Measurements from ENCODE around the gene FLRT2.

The FLRT2 gene

GRCh38 chr14:85660243-85660922, 130.4 kb downstream of the FLRT2 start:
- Mint-ChIP-seq H3K36me3 (ENCODE audit: low read depth) (no peaks in the 10 kb centered on the region), H3K9me3 (no peaks in the 10 kb centered on the region), H3K27me3 (no peaks in the 10 kb centered on the region), H3K4me3 (no peak overlapping the region), H3K27ac (no peak overlapping the region), H3K4me1 (ENCODE audit: low read depth) (no peaks in the 10 kb centered on the region)
- DNase-seq: no peak

DNA sequence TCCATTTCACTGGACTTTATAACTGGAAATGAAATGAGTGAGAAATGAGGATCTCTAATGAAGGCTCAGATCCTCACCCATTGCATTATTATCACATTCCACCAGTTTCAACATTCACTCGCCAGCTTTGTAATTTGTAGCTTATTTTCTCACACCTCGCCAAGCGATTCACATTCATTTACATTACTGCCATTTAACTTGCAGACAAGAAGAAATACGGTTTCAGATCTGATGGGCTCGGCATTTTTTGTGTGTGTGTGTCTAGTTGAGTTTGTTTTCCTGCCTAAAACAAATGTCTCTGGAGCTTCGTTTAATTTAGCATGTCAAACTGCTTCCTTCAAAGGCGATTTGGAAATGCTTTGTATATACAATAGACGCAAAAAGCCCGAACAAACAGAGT, 132.2 kb downstream of the FLRT2 start:
- Mint-ChIP-seq H3K4me1 (ENCODE audit: low read depth) (no peaks in the 10 kb centered on the region), H3K36me3 (ENCODE audit: low read depth) (no peaks in the 10 kb centered on the region), H3K27me3 (no peaks in the 10 kb centered on the region), H3K9me3 (no peaks in the 10 kb centered on the region), H3K4me3 (no peak overlapping the region), H3K27ac (no peak overlapping the region)
- DNase-seq: no peak

- no peak for DNase-seq
- H3K4me3 Mint-ChIP-seq: no peak overlapping the region
These were observed 133.3 kb downstream of the FLRT2 start for GRCh38 chr14:85663256-85663655.

DNA sequence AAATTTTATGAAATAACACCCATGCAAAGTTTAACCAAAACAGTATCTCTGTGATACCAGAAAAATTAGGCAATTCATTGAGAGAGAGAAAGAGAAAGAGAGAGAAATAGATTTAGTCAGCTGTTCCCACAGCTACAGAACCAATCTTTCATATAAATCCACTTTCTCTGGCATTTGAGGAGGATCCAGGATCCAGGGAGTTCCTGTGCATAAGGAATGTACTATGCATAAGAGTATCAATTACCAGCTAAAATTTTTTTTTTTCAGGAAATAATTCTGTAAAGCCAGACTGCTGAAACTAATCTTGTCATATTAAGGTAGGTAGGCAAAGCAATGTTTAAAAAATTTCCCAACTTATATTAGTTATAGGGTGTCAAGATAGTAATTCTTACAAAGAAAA, 133.7 kb downstream of the FLRT2 start:
- DNase-seq: no peak
- Mint-ChIP-seq H3K27me3 (no peaks in the 10 kb centered on the region), H3K36me3 (ENCODE audit: low read depth) (no peaks in the 10 kb centered on the region), H3K27ac (no peak overlapping the region), H3K4me1 (ENCODE audit: low read depth) (no peaks in the 10 kb centered on the region), H3K4me3 (no peak overlapping the region), H3K9me3 (no peaks in the 10 kb centered on the region)

More at GRCh38 chr14:85663256-85663655, 133.3 kb downstream of the FLRT2 start:
- Mint-ChIP-seq H3K9me3 (no peaks in the 10 kb centered on the region), H3K36me3 (ENCODE audit: low read depth) (no peaks in the 10 kb centered on the region), H3K4me1 (ENCODE audit: low read depth) (no peaks in the 10 kb centered on the region), H3K27me3 (no peaks in the 10 kb centered on the region), H3K27ac (no peak overlapping the region)

- no peak for DNase-seq
These were observed 146.0 kb downstream of the FLRT2 start for GRCh38 chr14:85675957-85676356.

DNA sequence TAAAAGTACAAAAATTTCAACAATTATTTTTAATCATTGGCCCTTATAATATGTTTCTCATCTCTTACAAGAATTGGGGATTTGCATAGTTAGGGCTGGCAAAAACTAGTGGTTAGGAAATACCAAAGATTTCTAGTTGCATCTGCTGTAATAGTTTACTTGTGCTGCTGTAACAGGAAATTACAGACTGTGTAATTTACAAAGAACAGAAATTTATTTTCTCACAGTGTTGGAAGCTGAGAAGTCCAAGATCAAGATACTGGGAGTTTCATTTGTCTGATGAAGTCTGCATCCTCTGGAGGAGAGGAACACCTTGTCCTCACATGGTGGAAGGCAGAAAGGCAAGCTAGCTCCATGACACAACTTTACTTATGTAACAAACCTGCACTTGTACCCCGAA, 157.0 kb downstream of the FLRT2 start:
- Mint-ChIP-seq H3K9me3 (no peaks in the 10 kb centered on the region), H3K27me3 (no peaks in the 10 kb centered on the region), H3K4me3 (no peak overlapping the region), H3K36me3 (ENCODE audit: low read depth) (no peaks in the 10 kb centered on the region), H3K4me1 (ENCODE audit: low read depth) (no peaks in the 10 kb centered on the region), H3K27ac (no peak overlapping the region)
- no peak for DNase-seq

More at GRCh38 chr14:85675957-85676356, 146.0 kb downstream of the FLRT2 start:
- Mint-ChIP-seq H3K27me3 (no peaks in the 10 kb centered on the region), H3K27ac (no peak overlapping the region), H3K4me3 (no peak overlapping the region), H3K9me3 (no peaks in the 10 kb centered on the region), H3K36me3 (ENCODE audit: low read depth) (no peaks in the 10 kb centered on the region), H3K4me1 (ENCODE audit: low read depth) (no peaks in the 10 kb centered on the region)

DNA sequence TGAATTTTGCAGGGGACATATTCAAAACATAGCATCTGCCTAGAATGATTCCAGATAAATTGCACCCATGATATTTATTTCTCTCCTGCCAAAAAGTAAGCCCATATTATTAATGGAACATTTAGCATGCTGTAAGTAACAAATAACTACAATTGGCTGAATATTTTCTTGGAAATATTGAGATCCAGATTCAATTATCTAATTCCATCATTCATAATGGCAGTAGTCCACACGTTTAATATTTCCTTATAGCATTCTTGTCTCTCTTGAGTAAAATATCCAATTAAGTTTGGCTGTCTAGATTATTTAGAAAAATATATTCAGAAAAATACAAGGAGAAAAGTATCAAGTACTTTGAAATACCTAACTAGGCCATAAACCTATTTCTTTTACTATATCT, 157.5 kb downstream of the FLRT2 start:
- Mint-ChIP-seq H3K4me1 (ENCODE audit: low read depth) (no peaks in the 10 kb centered on the region), H3K27ac (no peak overlapping the region), H3K4me3 (no peak overlapping the region), H3K9me3 (no peaks in the 10 kb centered on the region), H3K36me3 (ENCODE audit: low read depth) (no peaks in the 10 kb centered on the region), H3K27me3 (no peaks in the 10 kb centered on the region)
- no peak for DNase-seq

GRCh38 chr14:85688006-85688405, 158.1 kb downstream of the FLRT2 start:
- no peaks in the 10 kb centered on the region for H3K36me3 Mint-ChIP-seq (ENCODE audit: low read depth)

GRCh38 chr14:85695300-85695699, 165.4 kb downstream of the FLRT2 start:
- H3K4me3 Mint-ChIP-seq: no peak overlapping the region
- no peaks in the 10 kb centered on the region for H3K9me3 Mint-ChIP-seq
- no peak for DNase-seq
- no peak overlapping the region for H3K27ac Mint-ChIP-seq
- H3K4me1 Mint-ChIP-seq (ENCODE audit: low read depth): no peaks in the 10 kb centered on the region
- H3K27me3 Mint-ChIP-seq: no peaks in the 10 kb centered on the region
- no peaks in the 10 kb centered on the region for H3K36me3 Mint-ChIP-seq (ENCODE audit: low read depth)

More at GRCh38 chr14:85688006-85688405, 158.1 kb downstream of the FLRT2 start:
- DNase-seq: no peak
- Mint-ChIP-seq H3K4me3 (no peak overlapping the region), H3K27ac (no peak overlapping the region), H3K9me3 (no peaks in the 10 kb centered on the region), H3K4me1 (ENCODE audit: low read depth) (no peaks in the 10 kb centered on the region), H3K27me3 (no peaks in the 10 kb centered on the region)

DNA sequence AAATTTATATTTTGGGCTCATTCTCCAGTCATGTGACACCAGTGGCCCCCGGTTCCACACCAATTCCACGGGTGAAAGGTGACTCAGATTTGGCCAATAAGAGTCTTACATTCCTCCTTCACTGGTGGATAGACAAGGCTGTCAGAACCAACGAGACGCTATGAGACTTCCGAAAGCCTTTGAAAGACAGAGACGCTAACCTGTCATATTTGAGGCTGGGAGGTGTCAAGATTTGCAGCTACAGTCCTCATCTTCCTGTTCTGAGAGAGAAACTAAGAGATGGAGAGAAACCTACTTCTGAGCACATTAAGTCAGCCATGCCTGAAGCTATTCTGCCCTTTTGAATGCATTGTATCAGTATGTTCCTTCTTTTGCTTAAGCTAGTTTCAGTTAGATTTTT, 171.2 kb downstream of the FLRT2 start:
- no peak overlapping the region for H3K27ac Mint-ChIP-seq
- no peaks in the 10 kb centered on the region for H3K4me1 Mint-ChIP-seq (ENCODE audit: low read depth)
- H3K4me3 Mint-ChIP-seq: no peak overlapping the region
- no peaks in the 10 kb centered on the region for H3K9me3 Mint-ChIP-seq
- H3K27me3 Mint-ChIP-seq: no peaks in the 10 kb centered on the region
- DNase-seq: no peak
- H3K36me3 Mint-ChIP-seq (ENCODE audit: low read depth): no peaks in the 10 kb centered on the region

DNA sequence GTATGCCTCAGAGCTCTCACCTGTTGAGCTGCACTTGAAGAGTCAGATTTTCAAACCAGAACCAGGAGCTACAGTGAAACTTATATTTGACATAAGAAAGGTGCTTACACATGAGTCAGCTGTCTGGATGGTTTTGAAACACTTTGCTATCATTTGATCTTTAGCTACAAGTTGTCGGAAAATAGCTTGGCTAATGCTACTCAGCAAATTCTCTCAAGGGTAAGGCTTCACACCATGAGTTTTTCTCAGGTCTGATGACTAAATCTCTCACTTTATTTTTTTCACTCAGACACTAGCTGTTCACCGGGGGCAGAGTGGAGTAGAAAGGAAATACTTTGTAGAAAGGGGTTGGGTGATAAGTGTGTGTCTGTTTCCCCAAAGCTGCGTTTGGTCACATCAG, 171.8 kb downstream of the FLRT2 start:
- Mint-ChIP-seq H3K4me3 (no peak overlapping the region), H3K9me3 (no peaks in the 10 kb centered on the region), H3K27ac (no peak overlapping the region), H3K36me3 (ENCODE audit: low read depth) (no peaks in the 10 kb centered on the region), H3K4me1 (ENCODE audit: low read depth) (no peaks in the 10 kb centered on the region), H3K27me3 (no peaks in the 10 kb centered on the region)
- DNase-seq: no peak

GRCh38 chr14:85702191-85702590, 172.2 kb downstream of the FLRT2 start:
- Mint-ChIP-seq H3K4me3 (no peak overlapping the region), H3K4me1 (ENCODE audit: low read depth) (no peaks in the 10 kb centered on the region), H3K9me3 (no peaks in the 10 kb centered on the region), H3K36me3 (ENCODE audit: low read depth) (no peaks in the 10 kb centered on the region), H3K27ac (no peak overlapping the region), H3K27me3 (no peaks in the 10 kb centered on the region)
- DNase-seq: no peak

DNA sequence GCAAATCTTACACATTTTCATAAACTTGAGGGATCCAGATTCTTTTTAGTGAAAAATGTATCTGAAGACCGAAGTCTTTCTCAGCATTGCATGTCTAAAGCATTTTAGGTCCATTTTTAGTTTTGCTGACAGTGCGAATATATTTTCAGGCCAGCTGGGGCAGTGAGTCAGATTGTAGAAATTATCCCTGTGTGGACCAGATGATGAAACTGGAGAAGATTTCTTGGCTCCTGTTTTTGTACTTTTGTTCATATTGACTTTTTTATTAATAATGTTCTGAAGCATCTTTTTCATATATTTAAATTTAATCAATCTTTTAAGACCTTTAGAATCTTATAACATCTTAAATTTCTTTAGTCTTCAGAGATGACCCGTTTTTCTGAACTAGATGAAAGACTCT, 173.1 kb downstream of the FLRT2 start:
- no peaks in the 10 kb centered on the region for H3K27me3 Mint-ChIP-seq
- no peaks in the 10 kb centered on the region for H3K9me3 Mint-ChIP-seq
- no peak overlapping the region for H3K27ac Mint-ChIP-seq
- H3K4me1 Mint-ChIP-seq (ENCODE audit: low read depth): no peaks in the 10 kb centered on the region
- no peak for DNase-seq
- H3K36me3 Mint-ChIP-seq (ENCODE audit: low read depth): no peaks in the 10 kb centered on the region
- H3K4me3 Mint-ChIP-seq: no peak overlapping the region
